Loucy (cell line): ENCODE results near the gene MACF1.

Experiments used
- H2AFZ ChIP-seq: fragments of 200-600 bp; sonication (generic); 2 replicates; pipeline ENCODE4 v1.6.0; 2016; ENCODE audit warnings: antibody characterized with exemption, mild to moderate bottlenecking, low read length, moderate library complexity
- H3F3A ChIP-seq: fragments of 200-600 bp; 2 replicates; pipeline ENCODE4 v1.6.0; 2016; ENCODE audit warnings: antibody characterized with exemption, low read depth, mild to moderate bottlenecking
- H3K27me3 ChIP-seq: fragments of 200-600 bp; sonication (generic); 2 replicates; pipeline ENCODE4 v1.6.1; 2014; ENCODE audit warnings: low read length, mild to moderate bottlenecking; ENCODE audit not compliant: insufficient read depth, poor library complexity, severe bottlenecking
- H3K36me3 ChIP-seq: fragments of 200-600 bp; sonication (generic); 2 replicates; pipeline ENCODE4 v1.6.1; 2016; ENCODE audit warnings: low read length; ENCODE audit not compliant: insufficient read depth
- H3K4me1 ChIP-seq: fragments of 200-600 bp; sonication (generic); 2 replicates; pipeline ENCODE4 v1.5.1; 2014; ENCODE audit warnings: low read length, mild to moderate bottlenecking; ENCODE audit not compliant: insufficient read depth, poor library complexity, severe bottlenecking
- H3K4me2 ChIP-seq: fragments of 200-600 bp; sonication (generic); 2 replicates; pipeline ENCODE4 v1.6.0; 2014; ENCODE audit warnings: antibody characterized with exemption, low read length, low read depth, mild to moderate bottlenecking; ENCODE audit not compliant: poor library complexity, severe bottlenecking
- H3K4me3 ChIP-seq: fragments of 200-600 bp; sonication (generic); 2 replicates; pipeline ENCODE4 v1.5.1; 2014; ENCODE audit warnings: low read length, mild to moderate bottlenecking, mixed read lengths; ENCODE audit not compliant: poor library complexity, severe bottlenecking
- H3K79me2 ChIP-seq: fragments of 200-600 bp; sonication (generic); 2 replicates; pipeline ENCODE4 v1.6.1; 2014; ENCODE audit warnings: low read length; ENCODE audit not compliant: insufficient read depth
- H3K9ac ChIP-seq: fragments of 200-600 bp; sonication (generic); 2 replicates; pipeline ENCODE4 v1.6.0; 2014; ENCODE audit warnings: mild to moderate bottlenecking, low read depth, low read length, moderate library complexity; ENCODE audit not compliant: poor library complexity, severe bottlenecking
- H3K9me2 ChIP-seq: fragments of 200-600 bp; sonication (generic); replicated peaks from 2 replicates; pipeline ENCODE4 v1.6.1; 2016; ENCODE audit warnings: low read depth, low read length, mixed read lengths
- H3K9me3 ChIP-seq: fragments of 200-600 bp; sonication (generic); 2 replicates; pipeline ENCODE4 v1.6.1; 2014; ENCODE audit warnings: mild to moderate bottlenecking, antibody characterized with exemption, low read length, low read depth; ENCODE audit not compliant: insufficient read depth
- H4K20me1 ChIP-seq: fragments of 200-600 bp; sonication (generic); 2 replicates; pipeline ENCODE4 v1.6.0; 2014; ENCODE audit warnings: antibody characterized with exemption, low read length, mild to moderate bottlenecking; ENCODE audit not compliant: insufficient read depth, poor library complexity, severe bottlenecking
- CTCF ChIP-seq: fragments of 200-600 bp; sonication (generic); conservative IDR thresholded peaks from 2 replicates; pipeline ENCODE4 v1.5.1; 2014; ENCODE audit warnings: mild to moderate bottlenecking, antibody characterized with exemption, low read length
- EZH2phosphoT487 ChIP-seq: fragments of 200-600 bp; IDR thresholded peaks from 2 replicates; pipeline ENCODE4 v1.6.1; 2018; ENCODE audit warnings: antibody characterized with exemption, mild to moderate bottlenecking, moderate library complexity, borderline replicate concordance

MACF1 gene

GRCh38 chr1:39266792-39267191, 62.3 kb downstream of the MACF1 start:
- Histone ChIP-seq H3K4me2 (no peak overlapping the region), H3K9me3 (no peaks in the 10 kb centered on the region), H3K9me2 (no peaks in the 10 kb centered on the region), H3K9ac (no peak overlapping the region), H2AFZ (no peak overlapping the region), H3K79me2 (peaks cover 94% of the 10 kb centered on the region), H3K36me3 (peaks cover 41% of the 10 kb centered on the region; the same call in 1 of the 2 replicates), H3K4me3 (no peak overlapping the region), H3K4me1 (peaks cover 57% of the 10 kb centered on the region), H4K20me1 (peaks cover 85% of the 10 kb centered on the region), H3K27me3 (no peaks in the 10 kb centered on the region), H3F3A (no peaks in the 10 kb centered on the region; the same call in 1 of the 2 replicates)
- no peak for TF ChIP-seq CTCF
- no peak for TF ChIP-seq EZH2phosphoT487

- Histone ChIP-seq H3K4me1 (peaks cover 46% of the 10 kb centered on the region), H3K4me3 (no peak overlapping the region), H3K9ac (peak overlapping the region; percentile 29), H3K79me2 (peaks cover 98% of the 10 kb centered on the region), H3K36me3 (peaks cover 33% of the 10 kb centered on the region; the same call in 1 of the 2 replicates), H3K4me2 (no peak overlapping the region), H4K20me1 (peaks cover 86% of the 10 kb centered on the region), H3K27me3 (no peaks in the 10 kb centered on the region), H3K9me2 (no peaks in the 10 kb centered on the region), H3K9me3 (no peaks in the 10 kb centered on the region), H2AFZ (no peak overlapping the region), H3F3A (no peaks in the 10 kb centered on the region; the same call in 1 of the 2 replicates)
- TF ChIP-seq EZH2phosphoT487 (no peak), CTCF (no peak)
Measured at GRCh38 chr1:39268112-39268581, 63.7 kb downstream of the MACF1 start.

GRCh38 chr1:39268906-39269305, 64.4 kb downstream of the MACF1 start:
- no peaks in the 10 kb centered on the region; the same call in 1 of the 2 replicates for H3F3A ChIP-seq
- H3K4me2 ChIP-seq: peak overlapping the region; percentile 42
- peak overlapping the region; percentile 29 for H3K9ac ChIP-seq
- peaks cover 85% of the 10 kb centered on the region for H4K20me1 ChIP-seq
- H2AFZ ChIP-seq: no peak overlapping the region
- H3K36me3 ChIP-seq: peaks cover 28% of the 10 kb centered on the region; the same call in 1 of the 2 replicates
- no peaks in the 10 kb centered on the region for H3K9me2 ChIP-seq
- peaks cover 94% of the 10 kb centered on the region for H3K79me2 ChIP-seq
- H3K9me3 ChIP-seq: no peaks in the 10 kb centered on the region
- H3K4me3 ChIP-seq: no peak overlapping the region
- TF ChIP-seq CTCF (no peak), EZH2phosphoT487 (no peak)
- H3K4me1 ChIP-seq: peaks cover 46% of the 10 kb centered on the region
- H3K27me3 ChIP-seq: no peaks in the 10 kb centered on the region
